HG02610 (cell line): ENCODE results near the gene TECPR1.
A peak's percentile ranks its signal among the peaks of the same experiment; 100 is the strongest.

Experiments used
- ATAC-seq: cut with Tn5 transposase; IDR thresholded peaks from one replicate; pipeline ENCODE4 v1.9.1; 2021; ENCODE audit warnings: mild to moderate bottlenecking, moderate library complexity; ENCODE audit not compliant: unreplicated experiment

The TECPR1 gene, protein sequence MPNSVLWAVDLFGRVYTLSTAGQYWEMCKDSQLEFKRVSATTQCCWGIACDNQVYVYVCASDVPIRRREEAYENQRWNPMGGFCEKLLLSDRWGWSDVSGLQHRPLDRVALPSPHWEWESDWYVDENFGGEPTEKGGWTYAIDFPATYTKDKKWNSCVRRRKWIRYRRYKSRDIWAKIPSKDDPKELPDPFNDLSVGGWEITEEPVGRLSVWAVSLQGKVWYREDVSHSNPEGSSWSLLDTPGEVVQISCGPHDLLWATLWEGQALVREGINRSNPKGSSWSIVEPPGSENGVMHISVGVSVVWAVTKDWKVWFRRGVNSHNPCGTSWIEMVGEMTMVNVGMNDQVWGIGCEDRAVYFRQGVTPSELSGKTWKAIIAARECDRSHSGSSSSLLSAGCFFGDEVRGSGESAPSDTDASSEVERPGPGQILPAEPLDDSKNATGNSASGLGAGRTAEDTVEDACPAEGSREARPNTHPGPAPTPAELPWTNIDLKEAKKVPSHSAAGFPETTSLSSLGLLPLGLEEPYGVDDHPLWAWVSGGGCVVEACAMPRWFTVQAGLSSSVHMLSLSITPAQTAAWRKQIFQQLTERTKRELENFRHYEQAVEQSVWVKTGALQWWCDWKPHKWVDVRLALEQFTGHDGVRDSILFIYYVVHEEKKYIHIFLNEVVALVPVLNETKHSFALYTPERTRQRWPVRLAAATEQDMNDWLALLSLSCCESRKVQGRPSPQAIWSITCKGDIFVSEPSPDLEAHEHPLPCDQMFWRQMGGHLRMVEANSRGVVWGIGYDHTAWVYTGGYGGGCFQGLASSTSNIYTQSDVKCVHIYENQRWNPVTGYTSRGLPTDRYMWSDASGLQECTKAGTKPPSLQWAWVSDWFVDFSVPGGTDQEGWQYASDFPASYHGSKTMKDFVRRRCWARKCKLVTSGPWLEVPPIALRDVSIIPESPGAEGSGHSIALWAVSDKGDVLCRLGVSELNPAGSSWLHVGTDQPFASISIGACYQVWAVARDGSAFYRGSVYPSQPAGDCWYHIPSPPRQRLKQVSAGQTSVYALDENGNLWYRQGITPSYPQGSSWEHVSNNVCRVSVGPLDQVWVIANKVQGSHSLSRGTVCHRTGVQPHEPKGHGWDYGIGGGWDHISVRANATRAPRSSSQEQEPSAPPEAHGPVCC

GRCh38 chr7:98251601-98252424 is at the start of gene TECPR1:
TSS of gene TECPR1 (minus strand) at chr7:98252232. CDS start at chr7:98246146, 6,086 bp downstream.
- ATAC-seq = peak; percentile 99

- ATAC-seq = no peak
Observed at GRCh38 chr7:98300595-98301372, 48.8 kb upstream of the TECPR1 start.

DNA sequence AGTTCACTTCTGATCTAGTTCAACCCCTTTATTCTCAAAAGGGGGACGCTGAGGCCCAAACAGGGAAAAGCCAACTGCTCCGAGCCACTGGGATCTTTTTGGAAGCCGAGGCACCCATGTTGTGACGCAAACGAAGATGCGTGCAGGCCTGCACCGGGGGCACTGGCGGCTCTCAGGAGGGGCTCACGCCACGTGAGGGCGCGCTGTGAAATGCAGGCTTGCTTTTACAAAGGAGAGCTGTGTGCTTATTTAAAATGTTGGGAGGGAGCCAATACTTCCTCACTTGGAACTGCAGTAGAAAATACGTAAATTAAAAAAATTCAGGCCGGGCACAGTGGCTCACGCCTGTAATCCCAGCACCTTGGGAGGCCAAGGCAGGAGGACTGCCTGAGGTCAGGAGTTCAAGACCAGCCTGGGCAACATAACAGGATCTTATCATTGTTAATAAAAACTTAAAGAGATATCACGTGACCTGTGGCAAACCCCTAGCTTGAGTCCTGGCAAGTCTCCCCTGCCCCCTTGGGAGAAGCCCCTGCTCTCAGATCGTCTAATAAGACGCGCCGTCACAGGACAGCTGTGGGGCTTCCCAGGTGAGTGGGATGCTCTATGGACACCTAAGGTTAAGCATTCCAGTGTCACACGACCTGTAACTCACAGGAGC is 45.7 kb upstream of the TECPR1 start:
- no peak for ATAC-seq

DNA sequence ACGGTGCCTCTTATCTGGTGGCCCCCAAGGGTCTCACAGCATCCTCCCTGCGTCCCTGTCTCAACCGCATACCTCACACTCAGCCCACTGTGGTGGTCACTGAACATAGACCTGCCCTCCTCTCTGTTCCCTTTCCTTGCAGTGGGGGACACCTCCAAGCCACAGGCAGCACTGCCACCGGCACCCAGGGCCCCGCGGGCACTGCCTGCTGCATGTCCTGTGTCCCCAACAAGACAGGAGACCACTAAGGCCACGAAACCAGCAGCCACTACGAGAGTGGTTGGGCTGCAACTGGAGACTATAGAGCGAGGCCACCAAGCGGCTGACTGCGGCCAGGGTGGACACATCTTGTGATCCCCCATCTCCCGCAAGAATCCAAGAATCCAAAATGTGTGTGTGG is 44.8 kb upstream of the TECPR1 start:
- ATAC-seq = no peak

DNA sequence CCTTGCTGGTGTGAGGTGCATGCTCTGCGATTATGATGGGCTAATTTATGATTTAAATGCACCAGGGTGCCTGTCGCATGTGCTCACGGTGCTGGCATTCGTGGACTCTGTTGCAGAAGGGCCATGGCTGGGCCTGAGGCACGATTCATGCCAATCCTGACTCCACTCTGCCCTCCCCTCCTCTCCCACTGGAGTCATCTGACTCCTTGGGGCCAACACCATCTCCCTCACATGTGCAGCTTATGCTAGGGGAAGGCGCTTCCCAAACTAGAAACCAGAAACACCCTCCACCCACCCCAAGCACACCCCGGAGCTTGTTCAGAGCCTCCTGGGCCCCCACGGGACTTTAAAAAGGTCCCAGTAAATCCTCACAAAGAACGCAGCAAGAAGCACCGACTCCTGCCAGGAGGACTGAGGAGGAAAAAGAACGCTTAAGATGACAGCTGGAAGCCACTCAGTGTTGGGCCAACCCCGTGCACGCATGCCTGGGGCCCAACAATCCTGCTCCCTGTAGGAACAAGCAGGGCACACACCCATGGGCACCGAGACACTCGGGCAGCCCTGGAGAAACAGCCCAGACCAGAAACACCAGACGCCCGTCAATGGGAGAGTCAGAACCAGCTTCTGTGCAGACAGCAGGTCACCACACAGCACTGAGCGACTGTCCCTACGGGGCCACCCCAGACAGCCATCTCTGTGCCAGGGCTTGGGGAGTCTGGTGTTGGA is 43.6 kb upstream of the TECPR1 start:
- no peak for ATAC-seq

GRCh38 chr7:98294798-98295382 is 42.9 kb upstream of the TECPR1 start:
- peak; percentile 47 for ATAC-seq

- ATAC-seq = no peak
Observed at GRCh38 chr7:98294326-98294725, 42.3 kb upstream of the TECPR1 start.

GRCh38 chr7:98293746-98294145 is 41.7 kb upstream of the TECPR1 start:
- ATAC-seq = no peak

DNA sequence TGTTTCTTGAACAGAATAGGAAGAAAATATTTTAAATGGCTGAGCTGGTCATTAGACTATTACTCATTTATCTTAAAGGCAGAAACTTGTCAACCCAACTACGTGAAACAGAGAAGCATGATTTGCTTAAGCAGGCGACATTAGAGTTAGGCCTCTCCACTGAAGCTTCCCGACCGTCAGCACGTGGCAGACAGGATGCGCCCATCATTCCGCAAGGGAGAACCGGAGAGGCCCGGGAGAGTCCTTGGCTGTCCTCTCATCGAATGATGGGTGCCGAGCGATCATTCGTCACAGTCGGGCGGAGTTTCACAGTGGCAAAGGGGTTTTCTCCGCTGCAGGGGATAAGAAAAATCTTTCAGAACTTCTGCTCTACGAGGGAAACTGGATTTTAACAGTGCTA is 41.2 kb upstream of the TECPR1 start:
- ATAC-seq = no peak

DNA sequence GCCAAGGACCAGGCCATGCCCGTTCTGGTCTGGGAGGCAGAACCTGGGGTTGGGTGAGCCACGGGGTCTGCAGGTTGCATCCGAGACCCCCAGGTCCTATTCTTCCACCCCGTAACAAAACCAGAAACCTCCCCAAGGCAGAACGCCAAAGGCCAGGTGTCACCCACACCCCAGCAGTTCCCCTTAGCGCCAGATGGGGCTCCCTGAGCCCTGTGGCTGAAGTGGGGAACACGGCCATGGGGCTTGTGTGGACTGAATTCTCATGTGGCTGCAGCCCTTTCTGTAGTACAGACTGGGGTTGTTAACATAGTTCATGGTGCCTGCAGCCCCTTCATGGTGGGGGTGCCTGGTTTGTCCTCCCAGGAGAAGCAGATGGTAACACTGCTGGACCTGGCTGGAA is 39.7 kb upstream of the TECPR1 start:
- ATAC-seq = no peak

- ATAC-seq = no peak
Observed at GRCh38 chr7:98289333-98289875, 37.4 kb upstream of the TECPR1 start.

- no peak for ATAC-seq
Observed at GRCh38 chr7:98288064-98288823, 36.2 kb upstream of the TECPR1 start.

DNA sequence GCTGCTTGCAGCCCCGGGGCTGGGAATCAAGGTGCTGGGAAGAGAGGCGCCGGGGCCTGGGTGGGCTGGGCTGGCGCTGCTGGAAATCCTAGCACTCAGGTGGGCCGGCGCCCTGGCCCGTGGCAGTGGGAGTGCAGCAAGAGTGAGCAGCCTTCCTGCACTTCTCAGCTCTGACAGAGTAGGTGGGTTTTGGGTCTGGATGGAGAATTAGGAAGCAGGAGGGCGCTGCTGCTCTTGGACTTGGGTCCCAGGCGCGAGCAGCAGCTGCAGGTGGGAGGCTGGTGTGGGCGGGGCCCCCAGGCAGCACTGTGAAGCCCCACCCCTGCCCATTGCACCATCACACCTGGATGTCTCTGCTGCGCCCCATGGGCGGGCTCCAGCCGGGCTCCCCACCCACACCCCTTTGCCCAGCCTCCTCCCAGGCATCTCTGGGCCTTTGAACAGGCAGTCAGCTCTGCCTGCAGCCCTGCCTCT is 35.5 kb upstream of the TECPR1 start:
- no peak for ATAC-seq

- no peak for ATAC-seq
Observed at GRCh38 chr7:98286701-98287485, 34.9 kb upstream of the TECPR1 start.

- ATAC-seq = no peak
Observed at GRCh38 chr7:98286093-98286539, 34.1 kb upstream of the TECPR1 start.
